Measurements from ENCODE around the gene KIAA0753.

DNA sequence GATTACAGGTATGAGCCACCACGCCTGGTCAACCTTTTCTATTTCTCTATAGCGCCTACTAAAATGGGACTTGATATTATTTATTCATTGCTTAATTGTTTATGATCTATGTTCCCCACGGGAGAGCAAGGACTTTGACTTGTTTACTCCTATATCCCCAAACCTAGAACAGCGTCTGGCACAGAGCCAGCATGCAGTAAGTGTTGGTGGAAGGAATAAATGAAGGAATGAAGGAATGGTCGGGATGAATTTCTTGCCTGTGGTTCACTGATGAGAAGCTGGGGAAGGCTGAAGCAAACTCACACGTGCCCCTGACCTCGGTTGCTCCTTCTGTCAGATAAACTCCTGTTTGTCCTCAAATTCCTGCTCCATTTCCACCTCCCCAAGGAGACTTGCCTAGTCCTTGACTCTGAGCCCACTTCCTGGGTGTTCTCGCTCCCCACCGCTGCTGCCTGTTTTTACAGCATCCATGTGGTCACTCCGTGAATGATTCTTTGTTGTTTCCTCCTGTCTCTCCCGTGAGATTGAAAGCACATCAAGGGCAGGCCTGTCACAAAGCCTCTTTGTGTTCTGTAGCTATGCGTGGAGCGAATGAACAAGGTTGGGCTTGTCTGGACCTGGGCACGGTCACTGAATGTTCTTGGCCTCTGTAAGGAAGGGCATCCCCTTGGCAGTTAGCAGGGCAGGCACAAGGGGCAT is 28.4 kb upstream of the KIAA0753 start:
- TF ChIP-seq, protein P1, sequence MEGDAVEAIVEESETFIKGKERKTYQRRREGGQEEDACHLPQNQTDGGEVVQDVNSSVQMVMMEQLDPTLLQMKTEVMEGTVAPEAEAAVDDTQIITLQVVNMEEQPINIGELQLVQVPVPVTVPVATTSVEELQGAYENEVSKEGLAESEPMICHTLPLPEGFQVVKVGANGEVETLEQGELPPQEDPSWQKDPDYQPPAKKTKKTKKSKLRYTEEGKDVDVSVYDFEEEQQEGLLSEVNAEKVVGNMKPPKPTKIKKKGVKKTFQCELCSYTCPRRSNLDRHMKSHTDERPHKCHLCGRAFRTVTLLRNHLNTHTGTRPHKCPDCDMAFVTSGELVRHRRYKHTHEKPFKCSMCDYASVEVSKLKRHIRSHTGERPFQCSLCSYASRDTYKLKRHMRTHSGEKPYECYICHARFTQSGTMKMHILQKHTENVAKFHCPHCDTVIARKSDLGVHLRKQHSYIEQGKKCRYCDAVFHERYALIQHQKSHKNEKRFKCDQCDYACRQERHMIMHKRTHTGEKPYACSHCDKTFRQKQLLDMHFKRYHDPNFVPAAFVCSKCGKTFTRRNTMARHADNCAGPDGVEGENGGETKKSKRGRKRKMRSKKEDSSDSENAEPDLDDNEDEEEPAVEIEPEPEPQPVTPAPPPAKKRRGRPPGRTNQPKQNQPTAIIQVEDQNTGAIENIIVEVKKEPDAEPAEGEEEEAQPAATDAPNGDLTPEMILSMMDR (IDR thresholded peaks at IDR 0.05) = no peak
- TF ChIP-seq POLR2A (IDR thresholded peaks at IDR 0.05) = no peak

All from Peyer's patch (tissue), 4 donors.